ENCODE results near the gene MTOR.

DNA sequence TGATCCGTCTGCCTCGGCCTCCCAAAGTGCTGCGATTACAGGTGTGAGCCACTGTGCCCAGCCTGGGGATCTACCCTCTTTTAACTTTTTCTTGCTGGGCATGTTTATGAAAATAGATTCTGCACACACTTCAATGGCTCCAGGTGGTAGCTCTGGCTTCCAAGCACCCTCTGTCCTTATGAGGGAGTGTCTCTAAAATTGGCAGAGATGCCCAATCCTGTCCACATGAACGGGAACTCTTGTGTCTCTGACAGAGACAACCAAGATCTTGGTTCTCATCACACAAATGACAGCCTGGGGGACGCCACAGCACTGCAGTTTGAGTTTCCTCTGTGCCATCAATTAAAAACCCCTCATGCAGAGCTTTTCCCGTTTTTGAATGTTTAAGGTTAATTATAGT, 116.6 kb downstream of the MTOR start:
- TF ChIP-seq, protein P1, sequence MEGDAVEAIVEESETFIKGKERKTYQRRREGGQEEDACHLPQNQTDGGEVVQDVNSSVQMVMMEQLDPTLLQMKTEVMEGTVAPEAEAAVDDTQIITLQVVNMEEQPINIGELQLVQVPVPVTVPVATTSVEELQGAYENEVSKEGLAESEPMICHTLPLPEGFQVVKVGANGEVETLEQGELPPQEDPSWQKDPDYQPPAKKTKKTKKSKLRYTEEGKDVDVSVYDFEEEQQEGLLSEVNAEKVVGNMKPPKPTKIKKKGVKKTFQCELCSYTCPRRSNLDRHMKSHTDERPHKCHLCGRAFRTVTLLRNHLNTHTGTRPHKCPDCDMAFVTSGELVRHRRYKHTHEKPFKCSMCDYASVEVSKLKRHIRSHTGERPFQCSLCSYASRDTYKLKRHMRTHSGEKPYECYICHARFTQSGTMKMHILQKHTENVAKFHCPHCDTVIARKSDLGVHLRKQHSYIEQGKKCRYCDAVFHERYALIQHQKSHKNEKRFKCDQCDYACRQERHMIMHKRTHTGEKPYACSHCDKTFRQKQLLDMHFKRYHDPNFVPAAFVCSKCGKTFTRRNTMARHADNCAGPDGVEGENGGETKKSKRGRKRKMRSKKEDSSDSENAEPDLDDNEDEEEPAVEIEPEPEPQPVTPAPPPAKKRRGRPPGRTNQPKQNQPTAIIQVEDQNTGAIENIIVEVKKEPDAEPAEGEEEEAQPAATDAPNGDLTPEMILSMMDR (IDR thresholded peaks at IDR 0.05): no peak
- TF ChIP-seq POLR2A (IDR thresholded peaks at IDR 0.05): no peak
